GM19099 (cell line): ENCODE results near the gene IRX1.

Experiments
- POLR2A ChIP-seq: IDR thresholded peaks from 3 replicates; pipeline ENCODE4 v1.6.1; 2011; ENCODE audit warnings: low read depth; ENCODE audit not compliant: insufficient read length; ENCODE audit errors: extremely low read depth

The IRX1 gene

GRCh38 chr5:3597167-3598007 is 1.8 kb downstream of the IRX1 start:
- TF ChIP-seq POLR2A = no peak

GRCh38 chr5:3598207-3598606 is 2.6 kb downstream of the IRX1 start:
- TF ChIP-seq POLR2A = no peak

- TF ChIP-seq POLR2A = no peak
Observed at GRCh38 chr5:3598769-3599211, 3.2 kb downstream of the IRX1 start.

- no peak for TF ChIP-seq POLR2A
Observed at GRCh38 chr5:3599226-3600105, 3.8 kb downstream of the IRX1 start.

- TF ChIP-seq POLR2A = no peak
Observed at GRCh38 chr5:3600106-3601060, 4.8 kb downstream of the IRX1 start.

- TF ChIP-seq POLR2A = no peak
Observed at GRCh38 chr5:3601061-3601710, 5.6 kb downstream of the IRX1 start.

GRCh38 chr5:3601911-3602782 is 6.5 kb downstream of the IRX1 start:
- no peak for TF ChIP-seq POLR2A

- no peak for TF ChIP-seq POLR2A
Observed at GRCh38 chr5:3602785-3603502, 7.3 kb downstream of the IRX1 start.

- no peak for TF ChIP-seq POLR2A
Observed at GRCh38 chr5:3604501-3604900, 8.9 kb downstream of the IRX1 start.

- TF ChIP-seq POLR2A = no peak
Observed at GRCh38 chr5:3605298-3606010, 9.8 kb downstream of the IRX1 start.

GRCh38 chr5:3606121-3606831 is 10.6 kb downstream of the IRX1 start:
- TF ChIP-seq POLR2A = no peak
